AG08395 (cell line): ENCODE measurements around the gene ZSCAN1.
A peak's percentile ranks its signal among the peaks of the same experiment; 100 is the strongest.

Source experiments
- DNase-seq: peaks from one replicate; pipeline ENCODE4 v3.0.0; 2012; ENCODE audit warnings: mixed read lengths, low spot score

Gene ZSCAN1

GRCh38 chr19:58040751-58041525 is 7.1 kb downstream of the ZSCAN1 start:
- DNase-seq, result no peak

GRCh38 chr19:58042495-58043340 is 8.9 kb downstream of the ZSCAN1 start:
- DNase-seq, result no peak

- no peak for DNase-seq
Observed at GRCh38 chr19:58044391-58044790, 10.6 kb downstream of the ZSCAN1 start.

- no peak for DNase-seq
Observed at GRCh38 chr19:58044886-58045285, 11.1 kb downstream of the ZSCAN1 start.

GRCh38 chr19:58045411-58046050 is 11.7 kb downstream of the ZSCAN1 start:
- no peak for DNase-seq

GRCh38 chr19:58046856-58047255 is 13.0 kb downstream of the ZSCAN1 start:
- DNase-seq, result no peak

- no peak for DNase-seq
Observed at GRCh38 chr19:58047672-58048071, 13.8 kb downstream of the ZSCAN1 start.

GRCh38 chr19:58052256-58052655 is 18.4 kb downstream of the ZSCAN1 start:
- DNase-seq, result no peak

GRCh38 chr19:58053480-58054156 is 19.8 kb downstream of the ZSCAN1 start:
- DNase-seq, result no peak

- peak; percentile 25 for DNase-seq
Observed at GRCh38 chr19:58054901-58055874, 21.4 kb downstream of the ZSCAN1 start.

GRCh38 chr19:58056261-58056660 is 22.4 kb downstream of the ZSCAN1 start:
- no peak for DNase-seq

GRCh38 chr19:58056861-58057260 is 23.0 kb downstream of the ZSCAN1 start:
- DNase-seq, result no peak

GRCh38 chr19:58058467-58058866 is 24.6 kb downstream of the ZSCAN1 start:
- DNase-seq, result no peak

- DNase-seq, result peak; percentile 97
Observed at GRCh38 chr19:58059003-58059670, 25.3 kb downstream of the ZSCAN1 start, which contains the start of gene ZNF135. Gene ZNF135 (plus strand): TSS chr19:58059282. CDS start chr19:58060003, 721 bp downstream.

GRCh38 chr19:58059671-58060078 is 25.9 kb downstream of the ZSCAN1 start:
- no peak for DNase-seq

- DNase-seq, result no peak
Observed at GRCh38 chr19:58060231-58060630, 26.4 kb downstream of the ZSCAN1 start.

GRCh38 chr19:58063712-58064111 is 29.9 kb downstream of the ZSCAN1 start:
- DNase-seq, result no peak

GRCh38 chr19:58067240-58067912 is 33.6 kb downstream of the ZSCAN1 start:
- DNase-seq, result no peak

GRCh38 chr19:58079792-58080191 is 46.0 kb downstream of the ZSCAN1 start:
- DNase-seq, result no peak

GRCh38 chr19:58083021-58083420 is 49.2 kb downstream of the ZSCAN1 start:
- DNase-seq, result no peak
